H9 (cell line): ENCODE measurements around the gene NXT1. TPM values are rescaled to one million over a fixed set of nuclear protein-coding genes. Genes with fewer than 3 reads are reported as not detected.

Source experiments
- DNase-seq: peaks from one replicate; pipeline ENCODE4 v3.0.0-alpha.2; 2017
- H2AFZ ChIP-seq: one replicate; pipeline ENCODE4 v1.6.1; 2013; ENCODE audit warnings: mild to moderate bottlenecking, low read length, control low read depth, moderate library complexity
- H2AK5ac ChIP-seq: 2 replicates; pipeline ENCODE4 v1.6.1; 2013; ENCODE audit warnings: low read length, control low read depth, mixed read lengths; ENCODE audit not compliant: insufficient read length
- H2BK120ac ChIP-seq: one replicate; pipeline ENCODE4 v1.6.1; 2013; ENCODE audit warnings: low read depth, mild to moderate bottlenecking, low read length, control low read depth, inconsistent platforms; ENCODE audit not compliant: poor library complexity, severe bottlenecking
- H2BK12ac ChIP-seq: 2 replicates; pipeline ENCODE4 v1.6.1; 2013; ENCODE audit warnings: low read length, control low read depth, mixed read lengths, low read depth; ENCODE audit not compliant: insufficient read length
- H2BK15ac ChIP-seq: 2 replicates; pipeline ENCODE4 v1.6.1; 2013; ENCODE audit warnings: low read depth, low read length, control low read depth
- H2BK20ac ChIP-seq: one replicate; pipeline ENCODE4 v1.6.1; 2013; ENCODE audit warnings: low read depth, mild to moderate bottlenecking, low read length, control low read depth, inconsistent platforms; ENCODE audit not compliant: poor library complexity, severe bottlenecking
- H2BK5ac ChIP-seq: 2 replicates; pipeline ENCODE4 v1.6.1; 2013; ENCODE audit warnings: low read length, control low read depth, mixed read lengths; ENCODE audit not compliant: insufficient read length
- H3K14ac ChIP-seq: 2 replicates; pipeline ENCODE4 v1.6.1; 2013; ENCODE audit warnings: low read length, control low read depth; ENCODE audit not compliant: insufficient read depth
- H3K18ac ChIP-seq: 2 replicates; pipeline ENCODE4 v1.6.1; 2013; ENCODE audit warnings: low read depth, mild to moderate bottlenecking, mixed read lengths, low read length, control low read depth; ENCODE audit not compliant: insufficient read length
- H3K23ac ChIP-seq: 2 replicates; pipeline ENCODE4 v1.6.1; 2013; ENCODE audit warnings: low read length, control low read depth, mixed read lengths, low read depth; ENCODE audit not compliant: insufficient read length
- H3K23me2 ChIP-seq: 2 replicates; pipeline ENCODE4 v1.6.1; 2013; ENCODE audit warnings: low read depth, mild to moderate bottlenecking, mixed read lengths, low read length, control low read depth; ENCODE audit not compliant: insufficient read length, poor library complexity, severe bottlenecking
- H3K27ac ChIP-seq: 2 replicates; pipeline ENCODE4 v1.5.1; 2013; ENCODE audit warnings: low read length, control low read depth, mixed read lengths, low read depth; ENCODE audit not compliant: insufficient read length
- H3K27me3 ChIP-seq: 2 replicates; pipeline ENCODE4 v1.6.1; 2013; ENCODE audit warnings: low read length, control low read depth, inconsistent platforms; ENCODE audit not compliant: insufficient read depth
- H3K4ac ChIP-seq: 2 replicates; pipeline ENCODE4 v1.6.1; 2013; ENCODE audit warnings: low read depth, mild to moderate bottlenecking, control low read depth, inconsistent platforms, low read length, moderate library complexity
- H3K4me1 ChIP-seq: 2 replicates; pipeline ENCODE4 v1.6.1; 2013; ENCODE audit warnings: low read length, control low read depth, inconsistent platforms; ENCODE audit not compliant: insufficient read depth
- H3K4me2 ChIP-seq: 2 replicates; pipeline ENCODE4 v1.6.1; 2013; ENCODE audit warnings: low read length, control low read depth, mixed read lengths; ENCODE audit not compliant: insufficient read length, insufficient read depth
- H3K56ac ChIP-seq: 2 replicates; pipeline ENCODE4 v1.6.1; 2013; ENCODE audit warnings: low read depth, mild to moderate bottlenecking, mixed read lengths, low read length, control low read depth; ENCODE audit not compliant: insufficient read length
- H3K79me1 ChIP-seq: 2 replicates; pipeline ENCODE4 v1.6.1; 2013; ENCODE audit warnings: low read depth, mild to moderate bottlenecking, moderate library complexity, low read length, control low read depth, inconsistent platforms; ENCODE audit not compliant: insufficient read depth, poor library complexity, severe bottlenecking
- H3K79me2 ChIP-seq: 2 replicates; pipeline ENCODE4 v1.6.1; 2013; ENCODE audit warnings: low read length, control low read depth, inconsistent platforms; ENCODE audit not compliant: insufficient read depth
- H3K9ac ChIP-seq: 2 replicates; pipeline ENCODE4 v1.6.1; 2013; ENCODE audit warnings: low read length, control low read depth, mixed read lengths; ENCODE audit not compliant: insufficient read length; ENCODE audit errors: extremely low read depth
- H3K9me3 ChIP-seq: one replicate; pipeline ENCODE4 v1.6.1; 2013; ENCODE audit warnings: low read depth, low read length, inconsistent platforms; ENCODE audit not compliant: control insufficient read depth
- H3T11ph ChIP-seq: one replicate; pipeline ENCODE4 v1.6.1; 2013; ENCODE audit warnings: mild to moderate bottlenecking, low read length, control low read depth, inconsistent platforms
- H4K20me1 ChIP-seq: one replicate; pipeline ENCODE4 v1.6.1; 2013; ENCODE audit not compliant: control insufficient read depth, insufficient read length, insufficient read depth
- H4K5ac ChIP-seq: 2 replicates; pipeline ENCODE4 v1.6.1; 2013; ENCODE audit warnings: low read depth, mild to moderate bottlenecking, mixed read lengths, low read length, control low read depth; ENCODE audit not compliant: insufficient read length
- H4K8ac ChIP-seq: replicated peaks from 2 replicates; pipeline ENCODE4 v1.6.1; 2013; ENCODE audit warnings: low read length, control low read depth, mixed read lengths, low read depth; ENCODE audit not compliant: insufficient read length
- H4K91ac ChIP-seq: 2 replicates; pipeline ENCODE4 v1.6.1; 2013; ENCODE audit warnings: low read depth, mild to moderate bottlenecking, moderate library complexity, mixed read lengths, low read length, control low read depth; ENCODE audit not compliant: insufficient read length
- H3K27ac Mint-ChIP-seq, 3 experiments: 2 replicates in 2 of 3; 3 replicates in 1 of 3; pipeline ENCODE4 v1.8.0; 2020 to 2021; ENCODE audit warnings: mixed read lengths in 3 of 3, mild to moderate bottlenecking in 1 of 3, moderate library complexity in 1 of 3
- H3K27me3 Mint-ChIP-seq: 2 replicates; pipeline ENCODE4 v1.8.0; 2021; ENCODE audit warnings: low read depth, mild to moderate bottlenecking, moderate library complexity, mixed read lengths
- H3K36me3 Mint-ChIP-seq, 3 experiments: 2 replicates in 2 of 3; 3 replicates in 1 of 3; pipeline ENCODE4 v1.8.0; 2020 to 2021; ENCODE audit warnings: low read depth in 3 of 3, mixed read lengths in 3 of 3; ENCODE audit not compliant: insufficient read depth in 1 of 3
- H3K4me1 Mint-ChIP-seq, 2 experiments: 2 replicates each; pipeline ENCODE4 v1.8.0; 2020; ENCODE audit warnings: mixed read lengths in 2 of 2
- H3K4me3 Mint-ChIP-seq, 2 experiments: 2 replicates in 1 of 2; 3 replicates in 1 of 2; pipeline ENCODE4 v1.8.0; 2020 to 2021; ENCODE audit warnings: mild to moderate bottlenecking in 2 of 2, mixed read lengths in 2 of 2, moderate library complexity in 1 of 2
- H3K9me3 Mint-ChIP-seq, 2 experiments: 2 replicates in 1 of 2; 3 replicates in 1 of 2; pipeline ENCODE4 v1.8.0; 2020; ENCODE audit warnings: mild to moderate bottlenecking in 2 of 2, mixed read lengths in 2 of 2, moderate library complexity in 1 of 2
- CTCF ChIP-seq: fragments of 200-600 bp; sonication (generic); conservative IDR thresholded peaks from 3 replicates; pipeline ENCODE4 v1.8.0; 2021; ENCODE audit warnings: antibody characterized with exemption, mild to moderate bottlenecking
- WGBS: extraction: QIAGEN DNeasy Blood & Tissue Kit; methylation state at CpG from one replicate; pipeline ENCODE4 v1.1.7; 2013; ENCODE audit warnings: missing lambda C conversion rate, low lambda C conversion rate, mixed read lengths; ENCODE audit not compliant: insufficient read length; ENCODE audit errors: extremely low coverage; 5-methylcytosine and 5-hydroxymethylcytosine counted together
- total RNA-seq: library from RNA; stranded (reverse); gene quantifications from 2 replicates; pipeline ENCODE4 v1.2.1, GENCODE V29; 2021

Gene NXT1
- total RNA-seq, 1 experiment from 2014 or later, result 25.5 TPM

- H3K23ac ChIP-seq, result no peak overlapping the region
- TF ChIP-seq CTCF, result no peak
- no CpG with 5 or more reads among the region's 5 CpGs for WGBS
- H2AK5ac ChIP-seq, result no peak overlapping the region
- H3K14ac ChIP-seq, result no peak overlapping the region
- H3K79me1 ChIP-seq, result peaks cover 5% of the 10 kb centered on the region
- no peak overlapping the region for H2BK15ac ChIP-seq
- no peak overlapping the region for H4K5ac ChIP-seq
- H4K91ac ChIP-seq, result no peak overlapping the region
- no peak for DNase-seq
- H2BK12ac ChIP-seq, result no peak overlapping the region
- H2BK20ac ChIP-seq, result no peak overlapping the region
- Mint-ChIP-seq H3K4me1 (peaks cover 4 to 11% of the 10 kb centered on the region in 2 experiments), H3K27me3 (no peaks in the 10 kb centered on the region), H3K27ac (no peak overlapping the region; a peak in 1 of 7 replicates), H3K4me3 (no peak overlapping the region), H3K36me3 (peaks cover 2 to 25% (median 18%) of the 10 kb centered on the region in 3 experiments; a peak in 6 of 7 replicates), H3K9me3 (no peaks in the 10 kb centered on the region)
- no peak overlapping the region for H3K56ac ChIP-seq
- H2AFZ ChIP-seq, result no peak overlapping the region
- no peak overlapping the region for H2BK120ac ChIP-seq
- H3K79me2 ChIP-seq, result 0 out of 2 replicates have a peak, but pooled peaks cover 2% of the 10 kb centered on the region
- no peak overlapping the region for H3K4me2 ChIP-seq
- no peaks in the 10 kb centered on the region for H4K20me1 ChIP-seq
- H4K8ac ChIP-seq, result no peak overlapping the region
- H3K18ac ChIP-seq, result no peak overlapping the region
- no peaks in the 10 kb centered on the region for H3K27me3 ChIP-seq
- H2BK5ac ChIP-seq, result no peak overlapping the region
- no peak overlapping the region for H3K4ac ChIP-seq
- no peak overlapping the region for H3K27ac ChIP-seq
- H3K23me2 ChIP-seq, result no peaks in the 10 kb centered on the region
- H3K9ac ChIP-seq, result no peak overlapping the region
- H3K4me1 ChIP-seq, result no peaks in the 10 kb centered on the region
- no peak overlapping the region for H3T11ph ChIP-seq
- no peaks in the 10 kb centered on the region for H3K9me3 ChIP-seq
Measured at GRCh38 chr20:23401051-23401450, 50.5 kb downstream of the NXT1 start.
